C4-2B (cell line): Measurements from ENCODE around the gene OR6K3.

Experiments used
- ZFX ChIP-seq: fragments of 450-650 bp; IDR thresholded peaks from 2 replicates; pipeline ENCODE4 v1.6.1; 2017
- TF ChIP-seq, protein P1 (sequence below): fragments of 450-650 bp; conservative IDR thresholded peaks from 2 replicates; pipeline ENCODE4 v1.5.1; 2017; ENCODE audit warnings: mild to moderate bottlenecking

DNA sequence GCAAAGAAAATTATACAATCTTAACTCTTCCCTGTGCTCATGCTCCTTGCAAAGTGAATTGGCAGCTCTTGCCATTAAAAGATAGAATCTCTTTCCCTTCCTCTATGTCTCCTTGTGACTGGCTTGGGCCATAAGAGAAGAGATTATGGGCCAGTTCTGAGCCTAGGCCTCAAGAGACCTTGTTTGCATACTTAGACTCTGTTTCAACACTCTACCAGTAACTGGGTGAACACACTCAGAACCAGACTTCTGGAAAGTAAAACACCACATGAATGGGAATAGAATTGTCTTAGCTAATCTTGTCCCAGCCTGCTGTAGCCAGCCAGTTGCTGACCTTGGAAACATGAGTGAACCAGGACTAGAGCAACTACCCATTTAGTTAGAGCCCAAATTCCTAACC, 15.3 kb upstream of the OR6K3 start:
- TF ChIP-seq, protein P1, sequence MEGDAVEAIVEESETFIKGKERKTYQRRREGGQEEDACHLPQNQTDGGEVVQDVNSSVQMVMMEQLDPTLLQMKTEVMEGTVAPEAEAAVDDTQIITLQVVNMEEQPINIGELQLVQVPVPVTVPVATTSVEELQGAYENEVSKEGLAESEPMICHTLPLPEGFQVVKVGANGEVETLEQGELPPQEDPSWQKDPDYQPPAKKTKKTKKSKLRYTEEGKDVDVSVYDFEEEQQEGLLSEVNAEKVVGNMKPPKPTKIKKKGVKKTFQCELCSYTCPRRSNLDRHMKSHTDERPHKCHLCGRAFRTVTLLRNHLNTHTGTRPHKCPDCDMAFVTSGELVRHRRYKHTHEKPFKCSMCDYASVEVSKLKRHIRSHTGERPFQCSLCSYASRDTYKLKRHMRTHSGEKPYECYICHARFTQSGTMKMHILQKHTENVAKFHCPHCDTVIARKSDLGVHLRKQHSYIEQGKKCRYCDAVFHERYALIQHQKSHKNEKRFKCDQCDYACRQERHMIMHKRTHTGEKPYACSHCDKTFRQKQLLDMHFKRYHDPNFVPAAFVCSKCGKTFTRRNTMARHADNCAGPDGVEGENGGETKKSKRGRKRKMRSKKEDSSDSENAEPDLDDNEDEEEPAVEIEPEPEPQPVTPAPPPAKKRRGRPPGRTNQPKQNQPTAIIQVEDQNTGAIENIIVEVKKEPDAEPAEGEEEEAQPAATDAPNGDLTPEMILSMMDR: no peak
- TF ChIP-seq ZFX: no peak
